ENCODE data around the gene COASY. TPM values are rescaled to one million over a fixed set of nuclear protein-coding genes. Genes with fewer than 3 reads are reported as not detected.

The COASY gene
- total RNA-seq, 4 donors from 2014 or later = 42.1 to 95.4 (median 80.2) TPM

- H3K9me3 ChIP-seq = no peaks in the 10 kb centered on the region
- DNase-seq = no peak
- peaks cover 0 to 63% (median 15%) of the 10 kb centered on the region in 4 donors for H3K4me1 ChIP-seq
- peaks cover 0 to 22% (median 0%) of the 10 kb centered on the region in 3 donors for H3K36me3 ChIP-seq
- H3K4me3 ChIP-seq = no peak overlapping the region
- TF ChIP-seq POLR2A (IDR thresholded peaks at IDR 0.05) (no peak), CTCF (IDR thresholded peaks at IDR 0.05) (peak in 2 of 6 experiments; percentile 2 to 24)
- peak overlapping the region; percentile 68 to 95 (median 86) for H3K27ac ChIP-seq
- no peaks in the 10 kb centered on the region for H3K27me3 ChIP-seq
These were observed 41.4 kb upstream of the COASY start for GRCh38 chr17:42520540-42520951.

GRCh38 chr17:42521036-42521435, 40.9 kb upstream of the COASY start:
- no peaks in the 10 kb centered on the region for H3K27me3 ChIP-seq
- peaks cover 0 to 22% (median 0%) of the 10 kb centered on the region in 3 donors for H3K36me3 ChIP-seq
- no peak for DNase-seq
- TF ChIP-seq POLR2A (IDR thresholded peaks at IDR 0.05) (no peak), CTCF (IDR thresholded peaks at IDR 0.05) (no peak)
- H3K9me3 ChIP-seq = no peaks in the 10 kb centered on the region
- no peak overlapping the region for H3K4me3 ChIP-seq
- peaks cover 0 to 67% (median 15%) of the 10 kb centered on the region in 4 donors for H3K4me1 ChIP-seq
- peak overlapping the region; percentile 68 to 95 (median 86) for H3K27ac ChIP-seq

GRCh38 chr17:42521666-42522262, 40.2 kb upstream of the COASY start:
- H3K4me1 ChIP-seq = peaks cover 0 to 74% (median 18%) of the 10 kb centered on the region in 4 donors
- no peak overlapping the region for H3K4me3 ChIP-seq

GRCh38 chr17:42522263-42522790, 39.6 kb upstream of the COASY start:
- H3K9me3 ChIP-seq = no peaks in the 10 kb centered on the region
- no peaks in the 10 kb centered on the region for H3K27me3 ChIP-seq
- TF ChIP-seq POLR2A (IDR thresholded peaks at IDR 0.05) = no peak
- TF ChIP-seq CTCF (IDR thresholded peaks at IDR 0.05) = no peak
- H3K36me3 ChIP-seq = peaks cover 0 to 15% (median 0%) of the 10 kb centered on the region in 3 donors
- H3K4me1 ChIP-seq = peaks cover 0 to 74% (median 18%) of the 10 kb centered on the region in 4 donors
- no peak overlapping the region for H3K4me3 ChIP-seq
- peak overlapping the region; percentile 68 to 95 (median 86) for H3K27ac ChIP-seq
- no peak for DNase-seq

More at GRCh38 chr17:42521666-42522262, 40.2 kb upstream of the COASY start:
- Histone ChIP-seq H3K27me3 (no peaks in the 10 kb centered on the region), H3K27ac (peak overlapping the region; percentile 68 to 95 (median 86)), H3K36me3 (peaks cover 0 to 16% (median 0%) of the 10 kb centered on the region in 3 donors), H3K9me3 (no peaks in the 10 kb centered on the region)
- TF ChIP-seq CTCF (IDR thresholded peaks at IDR 0.05) = no peak
- TF ChIP-seq POLR2A (IDR thresholded peaks at IDR 0.05) = no peak
- no peak for DNase-seq

GRCh38 chr17:42522798-42523278, 39.1 kb upstream of the COASY start:
- Histone ChIP-seq H3K27me3 (no peaks in the 10 kb centered on the region), H3K27ac (peak overlapping the region; percentile 68 to 95 (median 86)), H3K4me1 (peaks cover 0 to 70% (median 17%) of the 10 kb centered on the region in 4 donors), H3K9me3 (no peaks in the 10 kb centered on the region), H3K36me3 (peaks cover 0 to 15% (median 0%) of the 10 kb centered on the region in 3 donors), H3K4me3 (no peak overlapping the region)
- no peak for DNase-seq
- TF ChIP-seq POLR2A (IDR thresholded peaks at IDR 0.05) = no peak
- TF ChIP-seq CTCF (IDR thresholded peaks at IDR 0.05) = no peak
